GM23338 (cell line): ENCODE data around the gene TMEM92. TPM values are rescaled to one million over a fixed set of nuclear protein-coding genes. Genes with fewer than 3 reads are reported as not detected.

Experiments used
- ATAC-seq: fragments of 200-7000 bp; cut with Tn5 transposase; 3 replicates; pipeline ENCODE4 v1.9.1; 2020
- DNase-seq: peaks from one replicate; pipeline ENCODE4 v3.0.0-alpha.2; 2015; ENCODE audit warnings: low spot score
- H2AFZ ChIP-seq: fragments of 200-600 bp; sonication (generic); 2 replicates; pipeline ENCODE4 v1.8.0; 2016; ENCODE audit warnings: antibody characterized with exemption, mild to moderate bottlenecking, moderate library complexity
- H3F3A ChIP-seq: fragments of 200-600 bp; sonication (generic); replicated peaks from 2 replicates; pipeline ENCODE4 v1.8.0; 2017; ENCODE audit warnings: antibody characterized with exemption, mixed run types, low read depth
- H3K27ac ChIP-seq: fragments of 200-600 bp; sonication (generic); 2 replicates; pipeline ENCODE4 v1.6.1; 2016; ENCODE audit warnings: low read depth
- H3K27me3 ChIP-seq: fragments of 200-600 bp; sonication (generic); 2 replicates; pipeline ENCODE4 v1.8.0; 2016; ENCODE audit warnings: mild to moderate bottlenecking, mixed run types, moderate library complexity; ENCODE audit not compliant: insufficient read depth
- H3K36me3 ChIP-seq: fragments of 200-600 bp; sonication (generic); 2 replicates; pipeline ENCODE4 v1.8.0; 2016; ENCODE audit warnings: mild to moderate bottlenecking; ENCODE audit not compliant: insufficient read depth
- H3K4me1 ChIP-seq: fragments of 200-600 bp; sonication (generic); 2 replicates; pipeline ENCODE4 v1.8.0; 2016; ENCODE audit warnings: mild to moderate bottlenecking, moderate library complexity; ENCODE audit not compliant: insufficient read depth
- H3K4me2 ChIP-seq: fragments of 200-600 bp; sonication (generic); 2 replicates; pipeline ENCODE4 v1.7.1; 2017; ENCODE audit warnings: mixed run types
- H3K4me3 ChIP-seq: fragments of 200-600 bp; sonication (generic); 2 replicates; pipeline ENCODE4 v1.6.1; 2016; ENCODE audit warnings: mixed run types
- H3K79me2 ChIP-seq: fragments of 200-600 bp; sonication (generic); replicated peaks from 2 replicates; pipeline ENCODE4 v1.8.0; 2017; ENCODE audit warnings: mild to moderate bottlenecking; ENCODE audit not compliant: insufficient read depth
- H3K9me2 ChIP-seq: fragments of 200-600 bp; sonication (generic); 2 replicates; pipeline ENCODE4 v1.8.0; 2017; ENCODE audit not compliant: insufficient read depth
- H4K20me1 ChIP-seq: fragments of 200-600 bp; sonication (generic); replicated peaks from 2 replicates; pipeline ENCODE4 v1.8.0; 2017; ENCODE audit warnings: mild to moderate bottlenecking; ENCODE audit not compliant: insufficient read depth
- H3K27ac Mint-ChIP-seq: 2 replicates; pipeline ENCODE4 v1.8.0; 2020; ENCODE audit warnings: inconsistent platforms, mild to moderate bottlenecking, moderate library complexity, mixed read lengths
- H3K27me3 Mint-ChIP-seq: 3 replicates; pipeline ENCODE4 v1.8.0; 2022; ENCODE audit warnings: low read depth, mild to moderate bottlenecking, moderate library complexity, mixed read lengths, inconsistent platforms; ENCODE audit not compliant: insufficient read depth, poor library complexity
- H3K36me3 Mint-ChIP-seq: 3 replicates; pipeline ENCODE4 v1.8.0; 2021; ENCODE audit warnings: low read depth, mild to moderate bottlenecking, inconsistent platforms, moderate library complexity, mixed read lengths
- H3K4me1 Mint-ChIP-seq: 3 replicates; pipeline ENCODE4 v1.8.0; 2020; ENCODE audit warnings: mild to moderate bottlenecking, inconsistent platforms, mixed read lengths
- H3K4me3 Mint-ChIP-seq: 3 replicates; pipeline ENCODE4 v1.8.0; 2021; ENCODE audit warnings: moderate library complexity, mild to moderate bottlenecking, inconsistent platforms, mixed read lengths
- H3K9me3 Mint-ChIP-seq: 3 replicates; pipeline ENCODE4 v1.8.0; 2020; ENCODE audit warnings: moderate library complexity, mild to moderate bottlenecking, inconsistent platforms, mixed read lengths
- CREB1 ChIP-seq: fragments of 250-450 bp; sonication (Bioruptor Pico); IDR thresholded peaks from 2 replicates; pipeline ENCODE4 v1.5.0; 2020; ENCODE audit warnings: low read depth, mild to moderate bottlenecking, moderate library complexity
- CTCF ChIP-seq, 2 experiments: fragments of 200-600 bp in 1 of 2; sonication (generic) in 1 of 2; conservative IDR thresholded peaks; 2 replicates each; pipeline versions ENCODE4 v1.5.1 to v1.6.1; 2016 to 2017; ENCODE audit warnings: antibody characterized with exemption in 2 of 2, low read depth in 2 of 2, mild to moderate bottlenecking in 2 of 2, moderate library complexity in 1 of 2
- ETS1 ChIP-seq: IDR thresholded peaks from 2 replicates; pipeline ENCODE4 v1.6.1; 2016; ENCODE audit warnings: antibody characterized with exemption
- EZH2 ChIP-seq: fragments of 200-600 bp; sonication (generic); IDR thresholded peaks from one replicate; pipeline ENCODE4 v1.8.0; 2017; ENCODE audit warnings: antibody characterized with exemption, mild to moderate bottlenecking, low read depth; ENCODE audit not compliant: unreplicated experiment
- JUNB ChIP-seq: IDR thresholded peaks from one replicate; pipeline ENCODE4 v1.6.1; 2016; ENCODE audit warnings: antibody characterized with exemption; ENCODE audit not compliant: unreplicated experiment
- NANOG ChIP-seq: IDR thresholded peaks from 2 replicates; pipeline ENCODE4 v1.6.1; 2016; ENCODE audit warnings: antibody characterized with exemption, borderline replicate concordance
- STAT1 ChIP-seq: IDR thresholded peaks from one replicate; pipeline ENCODE4 v1.6.1; 2016; ENCODE audit warnings: antibody characterized with exemption; ENCODE audit not compliant: unreplicated experiment
- ZNF114 ChIP-seq: fragments of 250-450 bp; sonication (Bioruptor Pico); IDR thresholded peaks from 2 replicates; pipeline ENCODE4 v1.5.0; 2020; ENCODE audit warnings: mild to moderate bottlenecking, moderate library complexity
- polyA plus RNA-seq: library from polyadenylated mRNA; unstranded; fragments of >200 nt; fragmentation: Nextera tagmentation; extraction: Ambion mirVana; gene quantifications from 2 replicates; pipeline ENCODE4 v1.2.1, GENCODE V29; 2016
- total RNA-seq: library from RNA; depleted of rRNA; stranded (reverse); fragments of >200 nt; shearing (Covaris generic); gene quantifications from 2 replicates; pipeline ENCODE4 v1.2.3, GENCODE V29; 2014
- TF ChIP-seq, protein P1 (sequence below): fragments of 250-450 bp; sonication (Bioruptor Pico); IDR thresholded peaks from 2 replicates; pipeline ENCODE4 v1.5.0; 2020; ENCODE audit warnings: mild to moderate bottlenecking, moderate library complexity
- TF ChIP-seq, protein P2 (sequence below): IDR thresholded peaks from one replicate; pipeline ENCODE4 v1.6.1; 2018; ENCODE audit warnings: antibody characterized with exemption; ENCODE audit not compliant: unreplicated experiment

Gene TMEM92
- total and polyA plus RNA-seq, 2 experiments from 2014 or later: 9.7 to 18.4 TPM

DNA sequence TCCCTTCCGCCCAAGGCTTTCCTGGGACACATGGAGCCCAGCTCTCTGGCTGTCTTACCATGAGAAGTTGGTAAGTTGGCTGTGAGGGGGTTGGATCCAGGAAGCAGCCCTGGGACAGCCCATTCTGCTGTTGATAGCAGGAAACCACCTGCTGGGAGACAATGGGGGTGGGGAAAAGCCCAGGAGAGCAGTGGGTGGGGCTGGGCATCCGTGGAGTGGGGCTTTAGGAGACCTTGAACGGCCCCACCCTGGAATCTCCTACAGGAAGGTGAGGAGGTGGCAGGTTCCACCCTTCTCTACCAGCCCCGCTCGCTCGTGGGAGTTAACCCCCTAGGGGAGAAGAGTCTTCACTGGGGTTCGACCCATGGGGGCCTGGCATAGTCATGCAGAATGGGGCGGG lies 5.8 kb downstream of the TMEM92 start (continued):
- TF ChIP-seq, protein P1, sequence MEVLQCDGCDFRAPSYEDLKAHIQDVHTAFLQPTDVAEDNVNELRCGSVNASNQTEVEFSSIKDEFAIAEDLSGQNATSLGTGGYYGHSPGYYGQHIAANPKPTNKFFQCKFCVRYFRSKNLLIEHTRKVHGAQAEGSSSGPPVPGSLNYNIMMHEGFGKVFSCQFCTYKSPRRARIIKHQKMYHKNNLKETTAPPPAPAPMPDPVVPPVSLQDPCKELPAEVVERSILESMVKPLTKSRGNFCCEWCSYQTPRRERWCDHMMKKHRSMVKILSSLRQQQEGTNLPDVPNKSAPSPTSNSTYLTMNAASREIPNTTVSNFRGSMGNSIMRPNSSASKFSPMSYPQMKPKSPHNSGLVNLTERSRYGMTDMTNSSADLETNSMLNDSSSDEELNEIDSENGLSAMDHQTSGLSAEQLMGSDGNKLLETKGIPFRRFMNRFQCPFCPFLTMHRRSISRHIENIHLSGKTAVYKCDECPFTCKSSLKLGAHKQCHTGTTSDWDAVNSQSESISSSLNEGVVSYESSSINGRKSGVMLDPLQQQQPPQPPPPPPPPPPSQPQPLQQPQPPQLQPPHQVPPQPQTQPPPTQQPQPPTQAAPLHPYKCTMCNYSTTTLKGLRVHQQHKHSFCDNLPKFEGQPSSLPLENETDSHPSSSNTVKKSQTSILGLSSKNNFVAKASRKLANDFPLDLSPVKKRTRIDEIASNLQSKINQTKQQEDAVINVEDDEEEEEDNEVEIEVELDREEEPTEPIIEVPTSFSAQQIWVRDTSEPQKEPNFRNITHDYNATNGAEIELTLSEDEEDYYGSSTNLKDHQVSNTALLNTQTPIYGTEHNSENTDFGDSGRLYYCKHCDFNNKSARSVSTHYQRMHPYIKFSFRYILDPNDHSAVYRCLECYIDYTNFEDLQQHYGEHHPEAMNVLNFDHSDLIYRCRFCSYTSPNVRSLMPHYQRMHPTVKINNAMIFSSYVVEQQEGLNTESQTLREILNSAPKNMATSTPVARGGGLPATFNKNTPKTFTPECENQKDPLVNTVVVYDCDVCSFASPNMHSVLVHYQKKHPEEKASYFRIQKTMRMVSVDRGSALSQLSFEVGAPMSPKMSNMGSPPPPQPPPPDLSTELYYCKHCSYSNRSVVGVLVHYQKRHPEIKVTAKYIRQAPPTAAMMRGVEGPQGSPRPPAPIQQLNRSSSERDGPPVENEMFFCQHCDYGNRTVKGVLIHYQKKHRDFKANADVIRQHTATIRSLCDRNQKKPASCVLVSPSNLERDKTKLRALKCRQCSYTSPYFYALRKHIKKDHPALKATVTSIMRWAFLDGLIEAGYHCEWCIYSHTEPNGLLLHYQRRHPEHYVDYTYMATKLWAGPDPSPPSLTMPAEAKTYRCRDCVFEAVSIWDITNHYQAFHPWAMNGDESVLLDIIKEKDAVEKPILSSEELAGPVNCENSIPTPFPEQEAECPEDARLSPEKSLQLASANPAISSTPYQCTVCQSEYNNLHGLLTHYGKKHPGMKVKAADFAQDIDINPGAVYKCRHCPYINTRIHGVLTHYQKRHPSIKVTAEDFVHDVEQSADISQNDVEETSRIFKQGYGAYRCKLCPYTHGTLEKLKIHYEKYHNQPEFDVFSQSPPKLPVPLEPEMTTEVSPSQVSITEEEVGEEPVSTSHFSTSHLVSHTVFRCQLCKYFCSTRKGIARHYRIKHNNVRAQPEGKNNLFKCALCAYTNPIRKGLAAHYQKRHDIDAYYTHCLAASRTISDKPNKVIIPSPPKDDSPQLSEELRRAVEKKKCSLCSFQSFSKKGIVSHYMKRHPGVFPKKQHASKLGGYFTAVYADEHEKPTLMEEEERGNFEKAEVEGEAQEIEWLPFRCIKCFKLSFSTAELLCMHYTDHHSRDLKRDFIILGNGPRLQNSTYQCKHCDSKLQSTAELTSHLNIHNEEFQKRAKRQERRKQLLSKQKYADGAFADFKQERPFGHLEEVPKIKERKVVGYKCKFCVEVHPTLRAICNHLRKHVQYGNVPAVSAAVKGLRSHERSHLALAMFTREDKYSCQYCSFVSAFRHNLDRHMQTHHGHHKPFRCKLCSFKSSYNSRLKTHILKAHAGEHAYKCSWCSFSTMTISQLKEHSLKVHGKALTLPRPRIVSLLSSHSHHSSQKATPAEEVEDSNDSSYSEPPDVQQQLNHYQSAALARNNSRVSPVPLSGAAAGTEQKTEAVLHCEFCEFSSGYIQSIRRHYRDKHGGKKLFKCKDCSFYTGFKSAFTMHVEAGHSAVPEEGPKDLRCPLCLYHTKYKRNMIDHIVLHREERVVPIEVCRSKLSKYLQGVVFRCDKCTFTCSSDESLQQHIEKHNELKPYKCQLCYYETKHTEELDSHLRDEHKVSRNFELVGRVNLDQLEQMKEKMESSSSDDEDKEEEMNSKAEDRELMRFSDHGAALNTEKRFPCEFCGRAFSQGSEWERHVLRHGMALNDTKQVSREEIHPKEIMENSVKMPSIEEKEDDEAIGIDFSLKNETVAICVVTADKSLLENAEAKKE: no peak

DNA sequence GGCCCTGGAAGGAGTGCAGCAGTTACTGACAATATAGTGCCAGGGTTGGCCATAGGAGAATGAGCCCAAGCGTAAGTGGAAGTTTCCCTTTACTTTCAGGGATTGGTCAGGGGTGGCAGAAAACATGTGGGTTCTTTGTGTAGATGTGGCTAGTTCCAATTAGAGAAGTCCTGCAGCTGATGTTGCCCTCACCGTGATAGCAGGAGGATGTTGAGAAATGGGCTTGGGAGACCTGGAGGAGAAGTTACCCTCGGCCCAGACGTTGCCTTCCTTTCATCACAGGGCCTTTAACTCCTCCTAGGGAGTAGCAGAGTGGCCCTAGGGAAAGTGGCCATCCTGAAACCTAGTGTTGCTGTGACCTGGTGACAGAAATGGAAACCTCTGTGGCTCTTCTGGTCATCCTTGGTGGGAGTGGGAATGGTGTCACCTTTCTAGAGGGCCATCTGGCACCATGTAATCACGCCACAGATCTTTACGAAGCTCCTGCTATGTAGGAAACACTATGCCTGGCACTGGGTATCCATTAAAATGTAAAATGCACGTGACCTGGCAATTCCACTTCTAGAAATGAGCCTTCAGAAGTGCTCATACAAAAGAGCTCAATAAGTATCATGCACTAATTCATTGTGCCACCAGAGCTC lies 6.7 kb downstream of the TMEM92 start:
- no peaks in the 10 kb centered on the region for H3F3A ChIP-seq
- no peak overlapping the region; the same call in 2 of the 3 replicates for H3K4me3 Mint-ChIP-seq
- H4K20me1 ChIP-seq: no peaks in the 10 kb centered on the region
- H3K4me1 Mint-ChIP-seq: peaks cover 39% of the 10 kb centered on the region
- H3K27ac Mint-ChIP-seq: peak overlapping the region; percentile 38; the same call in 1 of the 2 replicates
- H3K27ac ChIP-seq: no peak overlapping the region
- ATAC-seq (no peak), DNase-seq (no peak)
- no peaks in the 10 kb centered on the region for H3K27me3 ChIP-seq
- H2AFZ ChIP-seq: no peak overlapping the region
- no peaks in the 10 kb centered on the region for H3K36me3 ChIP-seq
- H3K4me2 ChIP-seq: peak overlapping the region; percentile 43; the same call in 1 of the 2 replicates
- no peak overlapping the region for H3K4me3 ChIP-seq
- H3K36me3 Mint-ChIP-seq: peaks cover 14% of the 10 kb centered on the region
- H3K27me3 Mint-ChIP-seq: peaks cover 10% of the 10 kb centered on the region
- H3K9me2 ChIP-seq: no peaks in the 10 kb centered on the region
- 0 out of 2 replicates have a peak, but pooled peaks cover 3% of the 10 kb centered on the region for H3K79me2 ChIP-seq
- H3K4me1 ChIP-seq: peaks cover 27% of the 10 kb centered on the region
- peaks cover 11% of the 10 kb centered on the region for H3K9me3 Mint-ChIP-seq
- TF ChIP-seq CTCF (conservative IDR thresholded peaks at IDR 0.05; ENCODE audit: low read depth in 2 of 2) (no peak), STAT1 (no peak), ETS1 (no peak), ZNF114 (CRISPR knock-in tag) (no peak), JUNB (no peak), EZH2 (no peak), CREB1 (CRISPR knock-in tag) (no peak), NANOG (no peak)
- TF ChIP-seq, protein P2, sequence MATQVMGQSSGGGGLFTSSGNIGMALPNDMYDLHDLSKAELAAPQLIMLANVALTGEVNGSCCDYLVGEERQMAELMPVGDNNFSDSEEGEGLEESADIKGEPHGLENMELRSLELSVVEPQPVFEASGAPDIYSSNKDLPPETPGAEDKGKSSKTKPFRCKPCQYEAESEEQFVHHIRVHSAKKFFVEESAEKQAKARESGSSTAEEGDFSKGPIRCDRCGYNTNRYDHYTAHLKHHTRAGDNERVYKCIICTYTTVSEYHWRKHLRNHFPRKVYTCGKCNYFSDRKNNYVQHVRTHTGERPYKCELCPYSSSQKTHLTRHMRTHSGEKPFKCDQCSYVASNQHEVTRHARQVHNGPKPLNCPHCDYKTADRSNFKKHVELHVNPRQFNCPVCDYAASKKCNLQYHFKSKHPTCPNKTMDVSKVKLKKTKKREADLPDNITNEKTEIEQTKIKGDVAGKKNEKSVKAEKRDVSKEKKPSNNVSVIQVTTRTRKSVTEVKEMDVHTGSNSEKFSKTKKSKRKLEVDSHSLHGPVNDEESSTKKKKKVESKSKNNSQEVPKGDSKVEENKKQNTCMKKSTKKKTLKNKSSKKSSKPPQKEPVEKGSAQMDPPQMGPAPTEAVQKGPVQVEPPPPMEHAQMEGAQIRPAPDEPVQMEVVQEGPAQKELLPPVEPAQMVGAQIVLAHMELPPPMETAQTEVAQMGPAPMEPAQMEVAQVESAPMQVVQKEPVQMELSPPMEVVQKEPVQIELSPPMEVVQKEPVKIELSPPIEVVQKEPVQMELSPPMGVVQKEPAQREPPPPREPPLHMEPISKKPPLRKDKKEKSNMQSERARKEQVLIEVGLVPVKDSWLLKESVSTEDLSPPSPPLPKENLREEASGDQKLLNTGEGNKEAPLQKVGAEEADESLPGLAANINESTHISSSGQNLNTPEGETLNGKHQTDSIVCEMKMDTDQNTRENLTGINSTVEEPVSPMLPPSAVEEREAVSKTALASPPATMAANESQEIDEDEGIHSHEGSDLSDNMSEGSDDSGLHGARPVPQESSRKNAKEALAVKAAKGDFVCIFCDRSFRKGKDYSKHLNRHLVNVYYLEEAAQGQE: no peak
